NCI-H1694 (cell line): ENCODE data around the gene CDC42BPG.
"Not testable (repeated sequence)": the region's sequence is repeated elsewhere in the genome, so short reads cannot be mapped to it uniquely, and the experiment has no call there.

Source experiments
- DNase-seq: peaks from one replicate; lab custom pipeline; 2025; lab: John Stamatoyannopoulos, UW

CDC42BPG gene

DNA sequence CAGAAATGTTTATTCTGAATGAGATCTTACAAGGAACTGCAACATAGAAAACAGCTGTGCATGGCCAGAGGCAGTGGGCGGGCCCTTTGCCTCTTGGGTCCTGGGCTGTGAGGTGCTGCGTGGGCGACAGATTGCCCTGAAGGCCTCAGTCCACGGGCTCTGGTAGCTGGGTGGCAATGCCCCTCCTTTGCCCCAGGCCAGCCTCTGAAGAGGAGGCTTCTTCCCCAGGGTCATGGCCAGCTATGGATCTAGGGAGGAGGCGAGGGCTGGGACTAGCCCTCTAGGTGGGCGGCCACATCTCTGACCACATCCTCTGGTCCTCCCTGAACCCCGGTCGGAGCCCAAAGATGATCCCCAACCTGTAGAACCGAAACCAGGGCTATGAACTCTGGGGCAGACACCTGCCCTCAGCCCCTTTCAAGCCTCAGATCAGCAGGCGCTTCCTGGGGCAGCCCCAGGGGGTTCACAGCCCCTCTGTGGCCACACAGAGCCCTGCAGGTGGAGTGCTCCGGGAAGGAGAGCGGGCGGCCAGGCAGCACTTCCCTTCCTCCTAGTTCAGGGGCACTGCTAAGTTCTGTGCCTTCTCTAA, 6.6 kb upstream of the CDC42BPG start:
- no peak for DNase-seq

DNA sequence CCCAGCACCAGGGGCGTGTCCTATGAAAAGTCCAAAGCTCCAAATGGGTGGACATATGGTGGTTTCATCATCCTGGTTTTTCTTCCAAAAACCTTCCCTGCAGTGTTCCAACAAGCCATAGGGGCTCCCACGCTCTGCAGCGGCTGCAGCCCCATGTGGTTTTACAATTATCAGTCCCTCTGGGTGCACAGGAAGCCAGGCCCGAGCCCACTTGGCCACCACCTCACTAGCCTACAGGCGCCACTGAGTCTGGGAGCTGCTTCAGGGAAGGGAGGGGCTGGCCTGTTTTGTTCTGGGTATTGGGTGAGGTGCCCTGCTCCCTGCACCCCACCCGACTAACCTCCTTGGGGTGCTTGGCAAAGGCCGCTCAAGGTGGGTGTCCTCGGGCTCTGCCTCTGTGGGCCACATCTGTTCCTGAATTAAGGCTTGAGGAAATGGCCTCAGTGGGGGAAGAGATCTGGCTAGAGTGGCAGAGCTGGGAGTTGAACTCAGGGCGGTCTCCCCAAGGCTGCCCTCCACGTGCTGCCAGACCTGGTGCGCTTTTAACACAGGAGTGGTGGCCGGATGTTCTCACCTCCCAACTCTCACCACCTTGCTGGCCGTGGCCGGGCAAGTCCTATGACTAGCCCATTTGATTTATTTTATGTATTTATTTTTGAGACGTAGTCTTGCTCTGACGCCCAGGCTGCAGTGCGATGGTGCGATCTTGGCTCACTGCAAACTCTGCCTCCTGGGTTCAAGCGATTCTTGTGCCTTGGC, 5.3 kb upstream of the CDC42BPG start:
- peak; percentile 35 for DNase-seq

DNA sequence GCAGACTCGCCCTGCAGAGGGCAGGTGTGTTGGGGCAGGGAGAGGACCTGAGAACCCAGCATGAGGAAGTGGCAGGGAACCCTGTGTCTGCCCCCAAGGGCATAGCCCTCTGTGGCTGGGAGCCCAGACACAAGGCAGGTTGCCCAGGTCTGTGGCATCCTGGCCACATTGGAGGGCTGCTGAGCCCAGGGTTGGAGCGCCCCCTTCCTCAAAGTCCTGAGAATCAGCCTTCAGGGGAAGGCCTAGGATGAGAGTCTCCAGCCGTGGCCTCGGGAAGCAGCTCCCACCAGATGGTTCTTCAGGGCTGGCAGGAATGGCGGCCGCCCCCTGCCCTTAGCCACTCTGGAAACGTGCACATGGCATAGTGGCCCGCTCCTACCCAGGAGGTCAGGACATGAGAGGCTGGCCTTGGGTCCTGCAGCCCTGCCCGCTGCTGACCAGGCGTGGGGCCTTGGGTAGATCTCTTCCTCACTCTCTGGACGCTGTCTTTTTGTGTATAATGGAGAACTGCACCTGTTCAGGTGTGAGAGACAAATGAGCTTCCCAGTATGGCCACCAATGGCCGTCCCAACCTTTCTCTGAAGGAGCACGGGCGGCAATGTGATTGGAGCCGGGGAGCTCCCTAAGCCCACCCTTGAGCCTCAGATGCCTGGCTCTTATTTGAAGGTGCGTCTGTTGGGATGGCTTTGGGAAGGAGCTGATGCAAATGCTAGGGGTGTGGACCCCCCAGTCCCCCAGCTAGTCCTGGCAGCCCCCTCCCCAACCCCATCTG, 4.6 kb upstream of the CDC42BPG start:
- no peak for DNase-seq

DNA sequence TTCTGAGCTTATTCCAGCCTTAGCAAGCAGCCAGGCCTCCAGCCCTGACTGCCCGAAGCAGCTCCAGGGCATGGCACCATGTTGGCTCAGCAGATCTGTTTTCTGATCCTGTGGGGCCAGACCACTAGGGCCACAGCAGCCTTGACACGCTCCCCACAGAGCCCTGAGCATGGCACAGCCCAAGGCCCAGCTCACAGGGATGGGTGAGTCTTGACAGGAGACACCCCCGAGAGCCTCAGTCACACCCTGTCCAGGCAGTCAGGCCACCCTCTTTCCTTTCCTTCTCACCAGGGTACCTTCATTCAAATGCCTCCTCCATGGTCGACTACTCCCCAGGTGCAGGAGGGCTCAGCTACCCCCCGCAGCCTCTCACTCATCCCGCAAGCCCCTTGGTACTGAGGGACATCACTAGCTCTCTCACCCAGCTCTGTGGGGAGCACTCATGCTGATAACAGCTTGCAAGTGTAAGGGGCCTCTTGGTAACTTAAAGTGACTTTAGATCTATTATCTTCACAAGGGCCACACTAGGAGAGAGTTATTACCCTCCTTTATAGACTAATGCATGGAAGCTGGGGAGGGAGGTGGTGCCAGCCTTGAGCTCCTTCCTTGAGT, 3.9 kb upstream of the CDC42BPG start:
- no peak for DNase-seq

DNA sequence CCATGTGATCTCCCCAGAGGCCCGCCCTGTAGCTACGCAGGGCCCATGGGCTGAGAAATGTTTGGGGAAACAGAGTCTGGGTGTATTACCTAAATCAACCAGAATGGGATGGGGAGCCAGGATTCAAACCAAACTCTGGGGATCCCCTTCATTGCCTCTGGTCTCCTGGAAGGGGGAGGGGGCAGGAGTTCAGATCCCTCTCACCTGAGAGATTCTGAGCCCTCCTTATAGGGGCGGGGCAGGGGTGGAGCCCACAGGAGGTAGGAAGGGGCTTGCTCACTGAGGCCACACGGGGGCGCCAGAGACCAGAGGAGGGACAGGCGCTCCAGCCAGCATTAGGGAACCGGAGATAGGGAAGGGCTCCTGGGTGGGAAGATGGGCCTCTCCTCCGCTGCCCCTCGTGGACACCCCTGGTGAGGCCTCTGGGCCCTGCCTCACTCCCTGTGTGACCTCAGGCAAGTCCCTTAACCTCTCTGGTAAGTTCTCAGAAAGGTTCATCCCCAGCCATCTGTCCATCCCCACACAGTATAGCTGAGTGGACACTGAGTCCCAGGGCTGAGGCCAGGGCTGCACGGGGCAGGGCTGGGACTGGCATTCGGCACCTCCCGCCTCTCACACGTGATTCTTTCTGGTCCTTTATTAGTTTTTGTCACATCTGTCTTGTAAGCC, 2.7 kb upstream of the CDC42BPG start:
- peak; percentile 87 for DNase-seq

DNA sequence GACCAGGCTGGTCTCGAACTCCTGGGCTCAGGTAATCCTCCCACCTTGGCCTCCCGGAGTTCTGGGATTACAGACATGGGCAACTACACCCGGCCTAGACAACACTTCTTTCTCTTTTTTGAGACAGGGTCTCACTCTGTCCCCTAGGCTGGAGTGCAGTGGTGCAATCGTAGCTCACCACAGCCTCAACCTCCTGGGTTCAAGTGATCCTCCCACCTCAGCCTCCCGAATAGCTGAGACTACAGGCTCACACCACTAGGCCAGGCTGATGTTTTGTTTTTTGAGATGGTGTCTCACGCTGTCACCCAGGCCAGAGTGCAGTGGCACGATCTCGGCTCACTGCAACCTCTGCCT, 1.3 kb upstream of the CDC42BPG start:
- not testable (repeated sequence) for DNase-seq

DNA sequence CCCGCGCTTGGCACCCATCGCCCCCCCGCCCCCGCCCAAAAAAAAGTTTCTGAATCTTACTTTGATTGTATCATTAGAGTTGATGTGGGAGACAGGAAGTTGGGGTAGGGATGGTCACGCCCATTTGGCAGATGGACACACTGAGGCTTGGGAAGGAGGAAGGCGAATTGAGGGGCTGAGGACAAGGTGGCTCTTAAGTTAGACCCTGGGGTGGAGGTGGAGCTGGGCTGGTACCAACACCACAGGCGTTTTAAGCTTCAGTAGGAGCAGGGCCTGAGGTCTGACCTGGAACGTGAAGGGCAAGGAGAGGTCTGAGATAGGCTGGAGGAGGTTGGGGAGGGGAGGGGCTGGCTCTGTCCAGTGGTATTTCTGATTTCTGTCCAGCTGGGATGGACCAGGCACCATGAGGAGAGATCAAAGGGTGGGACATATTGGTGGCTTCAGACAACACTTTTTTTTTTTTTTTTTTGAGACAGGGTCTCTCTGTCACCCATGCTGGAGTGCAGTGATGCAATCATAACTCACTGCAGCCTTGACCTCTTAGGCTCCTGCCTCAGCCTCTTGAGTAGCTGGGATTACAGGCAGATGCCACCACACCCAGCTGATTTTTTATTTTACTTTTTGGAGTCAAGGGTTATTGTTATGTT, 799 bp upstream of the CDC42BPG start:
- no peak for DNase-seq

DNA sequence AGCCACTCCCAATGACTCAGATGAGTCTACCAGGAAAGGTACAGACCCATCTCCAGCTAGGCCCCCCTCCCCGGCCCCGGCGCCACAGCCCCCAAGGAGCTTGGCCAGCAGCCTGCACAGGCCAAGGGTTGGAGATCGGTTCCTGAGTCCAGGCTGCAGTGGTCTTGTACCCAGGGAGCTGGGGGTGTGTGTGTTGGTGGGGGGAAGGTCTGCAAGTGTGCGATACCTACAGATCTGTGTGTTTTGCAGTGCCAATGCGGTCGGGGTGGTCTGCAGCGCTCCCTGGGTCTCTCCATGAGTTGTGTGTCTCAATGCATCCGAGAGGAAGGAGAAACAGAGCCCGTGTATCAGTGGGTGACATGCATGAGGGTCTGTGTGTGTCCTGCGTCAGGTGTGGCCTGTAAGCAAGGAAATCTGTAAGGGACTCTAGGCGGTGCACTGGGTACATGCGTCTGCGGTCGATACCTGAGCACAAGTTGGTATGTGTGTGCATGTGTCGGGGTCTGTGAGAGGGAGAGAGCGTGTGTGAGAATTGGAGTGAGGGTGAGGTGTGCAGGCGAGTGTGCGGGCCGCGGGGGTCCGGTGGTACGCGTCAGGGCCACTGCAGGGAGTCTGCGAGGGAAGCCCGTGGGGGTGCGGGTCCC, 645 bp downstream of the CDC42BPG start:
- no peak for DNase-seq

DNA sequence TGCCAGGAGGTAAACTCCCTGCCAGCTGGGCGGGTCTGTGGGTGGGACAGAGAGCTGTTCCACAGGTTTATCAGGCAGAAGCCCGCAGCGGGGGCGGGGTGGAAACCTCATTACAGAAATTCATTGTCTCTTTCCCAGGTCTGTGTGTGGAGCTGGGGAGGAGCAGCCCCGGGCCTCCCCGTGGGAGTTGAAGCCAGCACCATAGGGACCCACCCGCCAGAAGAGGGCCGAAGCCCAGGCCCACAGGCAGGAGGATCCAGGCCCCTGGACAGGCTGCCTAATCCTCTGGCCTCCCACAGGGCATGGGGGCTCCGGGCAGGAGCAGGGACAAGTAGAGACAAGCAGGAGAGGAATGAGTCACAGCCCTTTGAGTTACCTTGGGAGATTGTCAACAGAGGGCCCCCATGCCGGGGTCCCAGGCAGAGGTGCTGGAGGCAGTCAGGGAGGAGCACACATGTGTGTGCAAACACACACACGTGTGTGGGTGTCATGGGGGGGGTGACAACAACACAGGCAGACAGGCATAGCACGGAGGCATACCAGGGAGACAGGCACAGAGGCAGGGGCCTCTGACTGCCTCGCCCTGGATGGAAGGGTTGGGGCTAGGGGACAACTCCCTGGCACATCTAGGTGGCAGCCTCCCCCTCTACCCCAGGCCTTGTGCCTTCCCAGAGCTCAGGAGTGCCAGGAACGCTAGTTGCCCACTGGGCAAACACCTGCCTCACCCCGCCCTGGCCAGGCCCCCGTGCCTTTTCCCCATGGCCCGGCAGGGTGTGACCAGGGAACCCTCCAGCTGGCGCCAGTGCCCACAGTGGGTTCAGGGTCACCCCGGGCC, 1.4 kb downstream of the CDC42BPG start:
- DNase-seq, result no peak

DNA sequence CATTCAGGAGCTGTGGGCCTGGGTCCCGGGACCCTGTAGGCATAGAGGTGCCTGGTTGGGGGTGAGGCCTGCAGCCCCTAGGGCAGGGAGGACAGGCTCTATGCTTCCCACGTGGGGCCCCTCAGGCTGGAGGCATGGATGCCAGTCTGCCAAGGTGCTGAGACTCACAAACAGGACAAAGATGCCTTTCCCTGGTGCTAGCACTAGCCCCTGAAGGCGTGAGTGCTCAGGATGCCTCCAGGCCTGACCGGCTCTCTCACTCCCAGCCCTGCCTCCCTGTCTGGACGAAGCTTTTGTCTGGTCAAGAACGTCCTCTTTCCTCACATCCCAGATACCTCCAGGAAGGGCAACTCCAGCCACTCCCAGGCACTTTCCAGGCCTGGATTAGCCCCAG, 2.1 kb downstream of the CDC42BPG start:
- DNase-seq, result no peak

DNA sequence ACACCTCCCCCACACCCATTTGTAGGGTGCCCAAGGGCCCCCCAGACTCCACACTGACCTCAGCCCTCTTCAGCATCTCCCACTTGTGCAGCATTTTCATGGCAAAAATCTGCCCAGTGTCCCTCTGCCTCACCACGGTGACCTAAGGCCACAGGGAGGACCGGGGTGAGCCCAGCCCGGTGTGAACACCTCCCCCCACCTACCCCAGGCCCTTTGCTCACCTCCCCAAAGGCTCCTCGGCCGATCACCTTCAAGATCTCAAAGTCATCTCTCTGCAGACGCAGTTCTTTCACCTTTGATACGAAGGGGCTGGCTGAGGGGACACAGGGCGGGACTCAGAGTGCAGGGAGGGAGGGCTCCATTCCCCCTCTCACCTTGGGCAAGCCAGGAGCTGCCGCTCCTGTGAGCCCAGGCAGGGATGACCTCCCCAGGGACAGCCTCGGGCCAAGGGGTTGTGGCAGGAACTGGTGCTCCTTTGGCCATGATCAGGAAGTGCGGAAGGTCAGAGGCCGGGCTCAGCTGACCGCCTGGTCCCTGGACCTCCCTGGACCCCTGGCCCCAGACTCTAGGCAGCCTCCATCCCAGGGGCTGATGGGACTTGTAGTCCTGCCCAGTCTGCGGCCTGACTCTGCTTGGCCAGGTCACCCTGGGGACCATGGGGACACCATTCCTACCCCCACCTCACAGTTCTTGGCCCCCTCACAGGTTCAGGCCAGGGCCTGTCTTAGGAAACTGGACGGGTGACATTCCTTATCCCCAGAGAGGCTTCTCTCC, 2.7 kb downstream of the CDC42BPG start:
- no peak for DNase-seq

DNA sequence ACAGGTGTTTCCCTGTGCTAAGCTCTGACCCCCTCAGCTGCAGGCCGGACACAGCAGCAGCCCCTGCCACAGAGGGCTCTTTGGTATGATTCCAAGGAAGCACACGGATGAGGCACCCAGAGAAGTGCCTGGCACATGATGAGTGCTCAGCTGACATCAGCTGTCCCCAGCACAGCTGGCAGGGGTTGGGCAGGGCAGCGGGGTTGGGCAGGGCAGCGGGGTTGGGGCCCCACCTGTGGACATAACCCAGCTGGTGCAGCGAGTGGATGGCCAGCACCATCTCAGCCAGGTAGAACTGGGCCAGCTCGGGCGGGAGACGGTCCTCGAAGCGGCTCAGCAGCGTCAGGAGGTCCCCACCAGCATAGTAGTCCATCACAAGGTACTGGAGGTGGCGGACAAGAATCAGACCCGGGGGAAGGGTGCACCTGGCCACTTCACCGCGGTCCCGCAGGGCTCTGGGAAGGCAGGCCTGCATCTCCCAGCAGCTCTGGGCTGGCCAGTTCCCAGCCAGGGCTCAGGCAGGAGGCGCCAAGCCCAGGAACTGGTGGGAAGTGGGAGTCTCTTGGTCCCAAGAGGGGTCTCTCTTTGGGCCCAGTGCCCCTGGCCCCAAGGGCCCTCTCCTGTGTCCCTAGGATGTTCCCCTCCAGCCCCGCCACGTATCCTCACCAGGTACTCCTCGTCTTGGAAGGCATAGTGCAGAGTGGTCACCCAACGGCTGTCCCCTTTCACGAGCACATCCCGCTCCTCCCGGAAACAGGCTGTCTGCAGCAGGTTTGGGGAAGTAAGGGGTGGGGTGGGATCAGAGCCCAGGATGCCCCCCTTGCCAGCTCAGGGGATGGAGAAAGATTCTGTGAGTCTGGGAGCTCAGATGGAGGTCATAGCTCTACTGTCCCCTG, 4.3 kb downstream of the CDC42BPG start:
- no peak for DNase-seq

DNA sequence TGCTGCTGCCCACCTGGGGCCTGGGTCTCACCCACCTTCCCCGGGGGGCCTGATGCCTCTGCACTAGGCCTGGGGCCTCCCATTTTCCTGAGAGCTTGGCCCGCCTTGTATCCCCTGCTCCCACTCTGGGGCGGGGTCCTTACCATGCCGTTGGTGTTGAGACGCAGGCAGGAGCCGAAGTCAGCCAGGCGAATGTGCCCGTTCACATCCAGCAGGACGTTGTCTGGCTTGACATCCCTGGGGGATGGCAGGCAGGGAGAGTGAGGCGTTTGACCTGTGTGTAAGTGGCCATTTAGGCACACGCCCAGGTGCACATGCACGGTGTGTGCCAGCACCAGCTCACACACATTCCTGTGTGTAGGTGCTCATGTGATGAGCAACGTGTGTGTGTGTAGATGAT, 5.1 kb downstream of the CDC42BPG start:
- no peak for DNase-seq

DNA sequence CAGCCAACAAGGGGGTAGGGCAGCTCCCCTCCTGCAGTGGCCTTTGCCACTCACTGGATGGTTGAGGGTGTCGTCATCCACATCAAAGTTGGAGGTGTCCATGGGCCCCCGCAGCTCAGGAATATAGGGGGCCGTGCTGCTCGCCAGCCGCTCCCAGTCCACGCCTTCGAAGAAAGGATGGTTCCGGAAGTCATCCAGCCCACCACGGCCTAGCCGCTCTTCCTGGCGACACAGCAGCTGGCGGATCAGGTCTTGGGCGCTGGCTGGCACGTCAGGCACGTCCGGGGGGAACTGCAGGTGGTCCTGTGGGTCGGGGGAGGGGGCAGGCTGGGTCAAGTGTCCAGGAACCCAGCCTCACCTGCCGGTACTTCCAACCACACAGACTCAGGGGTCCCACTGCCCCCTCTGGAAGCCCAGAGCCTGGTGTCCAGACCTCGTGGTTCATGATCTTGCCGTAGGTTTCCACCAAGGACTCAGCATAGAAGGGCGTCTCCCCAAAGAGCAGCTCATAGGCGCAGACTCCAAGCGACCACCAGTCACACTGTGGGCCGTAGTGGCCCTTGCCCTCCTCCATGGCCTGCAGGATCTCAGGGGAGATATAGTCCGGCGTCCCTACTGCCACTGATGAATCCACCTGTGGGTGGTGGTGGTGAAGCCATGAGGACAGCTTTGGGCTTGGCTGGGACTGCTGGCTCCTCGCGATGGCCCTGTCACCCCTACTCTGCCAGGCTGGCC, 5.7 kb downstream of the CDC42BPG start:
- DNase-seq, result no peak

DNA sequence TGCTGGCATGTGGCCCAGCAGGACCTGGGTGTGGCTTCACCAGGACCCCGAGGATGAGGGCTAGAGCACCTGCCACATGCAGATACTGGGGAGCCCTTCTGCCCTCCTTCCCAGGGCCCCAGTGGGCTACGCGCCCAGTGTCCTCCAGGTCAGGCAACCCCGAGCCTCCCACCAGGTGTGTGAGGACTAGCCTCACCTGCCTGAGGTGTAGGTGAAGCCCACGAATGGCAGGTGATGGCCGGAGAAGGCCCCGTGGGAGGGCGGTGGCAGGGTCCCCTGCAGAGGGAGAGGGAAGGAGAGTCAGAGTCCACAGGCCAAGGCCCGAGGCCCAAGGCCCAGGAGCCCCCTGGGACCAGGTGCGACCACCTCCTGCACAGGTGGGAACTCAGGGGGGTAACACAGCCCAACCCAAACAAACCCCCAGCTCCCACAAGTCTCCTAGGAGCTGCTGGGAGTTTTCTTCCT, 6.5 kb downstream of the CDC42BPG start:
- no peak for DNase-seq

DNA sequence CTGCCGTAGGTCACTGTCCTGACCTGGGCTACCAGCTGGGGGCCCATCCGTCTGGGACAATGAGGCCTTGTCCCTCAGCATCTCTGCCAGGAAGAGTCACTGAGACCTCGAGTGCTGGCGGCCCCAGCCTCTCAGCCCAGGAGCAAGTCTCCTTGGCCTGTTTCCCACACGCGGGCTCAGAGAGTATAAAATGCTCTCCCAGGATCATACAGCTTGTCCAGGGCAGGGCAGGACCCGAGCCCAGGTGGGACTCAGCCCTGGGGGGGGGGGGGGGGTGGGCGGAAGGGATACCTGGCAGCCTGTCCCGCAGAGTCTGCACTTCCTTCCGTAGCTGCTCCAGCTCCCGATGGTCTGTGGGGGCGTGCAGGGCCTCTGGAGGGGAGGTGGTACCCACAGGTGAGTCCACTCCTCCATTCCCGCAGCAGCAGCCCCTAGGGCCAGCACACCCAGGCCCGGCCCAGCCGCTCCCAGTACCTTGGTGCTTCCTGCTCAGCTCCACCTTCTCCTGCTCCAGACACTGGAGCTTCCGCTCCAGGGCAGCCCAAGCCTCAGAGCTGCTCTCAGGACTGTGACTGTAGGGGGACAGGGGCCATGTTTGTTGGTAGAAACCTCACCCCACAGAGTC, 7.9 kb downstream of the CDC42BPG start:
- no peak for DNase-seq
